Measurements from ENCODE around the gene SLC13A4. TPM values are rescaled to one million over a fixed set of nuclear protein-coding genes. Genes with fewer than 3 reads are reported as not detected.
"Not testable (repeated sequence)": the region's sequence is repeated elsewhere in the genome, so short reads cannot be mapped to it uniquely, and the experiment has no call there.

SLC13A4 gene, protein sequence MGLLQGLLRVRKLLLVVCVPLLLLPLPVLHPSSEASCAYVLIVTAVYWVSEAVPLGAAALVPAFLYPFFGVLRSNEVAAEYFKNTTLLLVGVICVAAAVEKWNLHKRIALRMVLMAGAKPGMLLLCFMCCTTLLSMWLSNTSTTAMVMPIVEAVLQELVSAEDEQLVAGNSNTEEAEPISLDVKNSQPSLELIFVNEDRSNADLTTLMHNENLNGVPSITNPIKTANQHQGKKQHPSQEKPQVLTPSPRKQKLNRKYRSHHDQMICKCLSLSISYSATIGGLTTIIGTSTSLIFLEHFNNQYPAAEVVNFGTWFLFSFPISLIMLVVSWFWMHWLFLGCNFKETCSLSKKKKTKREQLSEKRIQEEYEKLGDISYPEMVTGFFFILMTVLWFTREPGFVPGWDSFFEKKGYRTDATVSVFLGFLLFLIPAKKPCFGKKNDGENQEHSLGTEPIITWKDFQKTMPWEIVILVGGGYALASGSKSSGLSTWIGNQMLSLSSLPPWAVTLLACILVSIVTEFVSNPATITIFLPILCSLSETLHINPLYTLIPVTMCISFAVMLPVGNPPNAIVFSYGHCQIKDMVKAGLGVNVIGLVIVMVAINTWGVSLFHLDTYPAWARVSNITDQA
- total RNA-seq = not detected
- polyA plus RNA-seq = under 1 TPM in 1 of 2 donors, not detected in 1; 0.08 TPM

DNA sequence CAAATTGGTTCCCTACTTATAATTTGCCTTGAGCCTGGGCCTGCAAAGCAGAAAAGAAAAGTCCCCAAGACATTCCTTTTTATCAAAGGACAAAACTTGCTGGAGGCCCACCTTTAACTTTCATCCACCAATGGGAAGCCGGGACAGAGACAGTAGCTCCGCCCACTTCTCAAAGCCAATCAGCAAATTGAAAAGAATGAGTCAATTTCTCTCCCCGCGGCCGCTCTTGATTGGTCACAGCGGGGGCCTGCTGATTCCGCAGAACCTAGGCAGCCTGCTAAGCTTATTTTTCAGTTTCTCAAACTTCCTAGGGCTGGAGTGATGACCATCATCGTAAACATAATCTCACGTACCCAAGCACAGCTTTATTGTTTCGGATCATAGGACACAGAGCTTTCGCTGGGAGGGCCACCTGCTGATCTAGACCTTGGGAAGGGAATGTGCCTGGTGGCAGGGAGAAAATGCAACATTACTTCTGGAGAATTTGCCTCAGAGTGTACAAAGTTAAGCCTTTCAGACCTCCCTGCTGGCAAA lies at the start of gene SLC13A4:
Gene SLC13A4 (minus strand): TSS at position 51 of the 534 bp plus-strand sequence. CDS start 690 bp downstream, outside the sequence.
- intact Hi-C loops (cut with DNase I) = no loop called here
- H3K4me3 ChIP-seq = no peak within 1 kb of the TSS
- DNase-seq (no peak), FAIRE-seq (no peak), ATAC-seq (no peak)
- no peaks in the 10 kb centered on the region for H3K27me3 ChIP-seq
- TF ChIP-seq, protein P1, sequence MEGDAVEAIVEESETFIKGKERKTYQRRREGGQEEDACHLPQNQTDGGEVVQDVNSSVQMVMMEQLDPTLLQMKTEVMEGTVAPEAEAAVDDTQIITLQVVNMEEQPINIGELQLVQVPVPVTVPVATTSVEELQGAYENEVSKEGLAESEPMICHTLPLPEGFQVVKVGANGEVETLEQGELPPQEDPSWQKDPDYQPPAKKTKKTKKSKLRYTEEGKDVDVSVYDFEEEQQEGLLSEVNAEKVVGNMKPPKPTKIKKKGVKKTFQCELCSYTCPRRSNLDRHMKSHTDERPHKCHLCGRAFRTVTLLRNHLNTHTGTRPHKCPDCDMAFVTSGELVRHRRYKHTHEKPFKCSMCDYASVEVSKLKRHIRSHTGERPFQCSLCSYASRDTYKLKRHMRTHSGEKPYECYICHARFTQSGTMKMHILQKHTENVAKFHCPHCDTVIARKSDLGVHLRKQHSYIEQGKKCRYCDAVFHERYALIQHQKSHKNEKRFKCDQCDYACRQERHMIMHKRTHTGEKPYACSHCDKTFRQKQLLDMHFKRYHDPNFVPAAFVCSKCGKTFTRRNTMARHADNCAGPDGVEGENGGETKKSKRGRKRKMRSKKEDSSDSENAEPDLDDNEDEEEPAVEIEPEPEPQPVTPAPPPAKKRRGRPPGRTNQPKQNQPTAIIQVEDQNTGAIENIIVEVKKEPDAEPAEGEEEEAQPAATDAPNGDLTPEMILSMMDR (IDR thresholded peaks at IDR 0.05) = no peak
- 71 to 81% methylated on average over 11 of the region's 11 CpGs for WGBS, 2 donors
- H3K4me1 ChIP-seq = no peaks in the 10 kb centered on the region
- H3K9me3 ChIP-seq = no peaks in the 10 kb centered on the region
- H3K27ac ChIP-seq = no peak within 1 kb of the TSS
- H3K36me3 ChIP-seq = no peaks in the 10 kb centered on the region

DNA sequence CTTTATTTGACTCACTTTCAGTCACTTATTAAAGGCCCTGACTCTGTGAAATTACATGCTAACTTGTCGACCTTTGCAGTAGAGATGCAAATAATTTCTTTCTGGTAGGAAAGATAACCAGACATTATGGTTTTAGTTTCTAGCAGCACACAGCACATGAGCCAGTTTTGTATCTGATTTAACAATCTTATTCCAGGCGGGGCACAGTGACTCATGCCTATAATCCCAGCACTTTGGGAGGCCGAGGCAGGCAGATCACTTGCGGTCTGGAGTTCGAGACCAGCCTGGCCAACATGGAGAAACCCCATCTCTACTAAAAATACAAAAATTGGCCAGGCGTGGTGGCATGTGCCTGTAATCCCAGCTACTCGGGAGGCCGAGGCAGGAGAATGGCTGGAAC lies 47.9 kb upstream of the SLC13A4 start:
- H3K4me1 ChIP-seq = peaks cover 0 to 14% (median 0%) of the 10 kb centered on the region in 3 donors
- ATAC-seq; H3K36me3 ChIP-seq; H3K27me3 ChIP-seq; H3K4me3 ChIP-seq; H3K9me3 ChIP-seq; FAIRE-seq; intact Hi-C loops (cut with DNase I); DNase-seq; H3K27ac ChIP-seq: not testable (repeated sequence)
- 82 to 90% methylated on average over 8 of the region's 8 CpGs for WGBS, 2 donors

DNA sequence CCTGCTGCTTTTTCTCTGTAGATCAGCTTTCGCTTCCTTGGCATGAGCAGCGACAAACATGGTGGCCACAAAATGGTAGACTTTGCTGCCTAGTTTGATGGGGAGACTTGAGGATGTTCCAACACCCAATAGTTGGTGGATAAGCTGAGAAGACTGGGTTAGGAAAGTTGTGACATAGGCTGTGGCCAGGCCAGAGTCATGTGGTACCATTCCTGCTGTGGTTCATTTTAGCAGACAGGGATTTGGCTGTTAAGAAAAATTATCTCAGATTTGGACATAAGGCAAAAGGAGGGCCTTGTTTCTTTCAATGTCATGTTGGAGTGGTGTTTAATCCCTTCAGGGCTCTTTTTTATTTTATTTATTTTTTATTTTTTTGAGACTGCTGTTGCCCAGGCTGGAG lies 47.2 kb upstream of the SLC13A4 start:
- TF ChIP-seq, protein P1 (IDR thresholded peaks at IDR 0.05) = no peak
- DNase-seq (no peak), ATAC-seq (no peak), FAIRE-seq (no peak)
- Histone ChIP-seq H3K27me3 (no peaks in the 10 kb centered on the region), H3K4me1 (peaks cover 0 to 14% (median 0%) of the 10 kb centered on the region in 3 donors), H3K27ac (no peak overlapping the region), H3K36me3 (no peaks in the 10 kb centered on the region), H3K4me3 (no peak overlapping the region), H3K9me3 (peaks cover 0 to 4% (median 0%) of the 10 kb centered on the region in 4 donors)
- intact Hi-C loops (cut with DNase I) = no loop called here
- WGBS, 2 donors = 98 to 99% methylated on average over 2 of the region's 2 CpGs

DNA sequence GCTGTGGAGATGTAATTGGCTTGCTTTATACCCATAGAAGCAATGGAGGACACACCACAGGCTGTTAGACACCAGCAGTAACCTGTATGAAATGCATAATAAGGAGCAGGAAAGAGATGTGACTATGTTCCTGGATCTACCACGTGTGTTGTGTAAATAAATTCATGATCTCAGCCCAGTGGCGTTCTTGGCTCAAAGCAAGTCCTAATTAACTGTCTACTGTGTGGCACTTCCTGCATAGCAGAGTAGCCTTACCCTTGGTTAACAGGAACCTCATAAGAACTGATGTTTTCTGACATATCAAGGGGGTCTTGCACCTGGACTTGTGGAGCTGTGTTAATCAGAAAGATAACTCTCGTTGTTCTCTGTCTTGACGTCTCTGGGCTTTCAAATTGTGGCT lies 46.3 kb upstream of the SLC13A4 start:
- Histone ChIP-seq H3K27ac (peak overlapping the region in 2 of 4 donors; percentile 50 to 55), H3K36me3 (no peaks in the 10 kb centered on the region), H3K9me3 (peaks cover 0 to 4% (median 0%) of the 10 kb centered on the region in 4 donors), H3K4me3 (no peak overlapping the region), H3K27me3 (no peaks in the 10 kb centered on the region), H3K4me1 (peaks cover 0 to 14% (median 0%) of the 10 kb centered on the region in 3 donors)
- WGBS, 2 donors = 28 to 35% methylated on average over 4 of the region's 4 CpGs
- intact Hi-C loops (cut with DNase I) = no loop called here
- ATAC-seq (peak; percentile 85 to 96 (median 94)), FAIRE-seq (no peak), DNase-seq (peak in 3 of 6 donors; percentile 19 to 38 (median 20))
- TF ChIP-seq, protein P1 (IDR thresholded peaks at IDR 0.05) = no peak

DNA sequence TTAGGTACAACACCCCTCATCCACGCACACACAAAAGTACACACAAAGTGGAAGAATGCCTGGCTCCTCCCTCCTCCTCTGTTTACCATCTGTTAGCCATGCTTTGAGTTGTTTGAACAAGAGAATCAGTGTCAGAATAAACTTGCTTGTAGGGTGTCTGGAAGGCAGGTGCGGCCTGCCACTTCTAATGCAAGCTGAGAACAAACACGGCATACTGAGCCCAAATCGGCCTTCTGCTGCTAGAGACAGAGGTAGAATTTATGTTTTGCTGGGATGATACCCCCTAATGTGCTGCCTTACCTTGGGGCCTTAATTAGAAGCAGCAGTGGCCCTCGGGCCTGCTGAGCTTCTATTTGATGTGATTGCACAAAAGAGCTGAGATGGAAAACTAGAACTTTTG lies 45.5 kb upstream of the SLC13A4 start:
- Histone ChIP-seq H3K27ac (peak overlapping the region in 2 of 4 donors; percentile 50 to 55), H3K9me3 (peaks cover 0 to 4% (median 0%) of the 10 kb centered on the region in 4 donors), H3K4me1 (peaks cover 0 to 14% (median 0%) of the 10 kb centered on the region in 3 donors), H3K4me3 (no peak overlapping the region), H3K36me3 (no peaks in the 10 kb centered on the region), H3K27me3 (no peaks in the 10 kb centered on the region)
- ATAC-seq (peak in 3 of 4 donors; percentile 62 to 75 (median 66)), FAIRE-seq (no peak), DNase-seq (no peak)
- WGBS, 2 donors = 17 to 27% methylated on average over 5 of the region's 5 CpGs
- TF ChIP-seq, protein P1 (IDR thresholded peaks at IDR 0.05) = no peak
- intact Hi-C loops (cut with DNase I) = no loop called here

Data from pancreas (tissue), 10 donors.